HAP-1 (cell line): ENCODE data around the gene TCERG1L.

ENCODE experiments used
- DNase-seq, 2 experiments: peaks; one replicate each; pipeline ENCODE4 v3.0.0-alpha.2; 2016 to 2020; ENCODE audit warnings: low spot score in 2 of 2
- H3K27me3 ChIP-seq: fragments of 250-450 bp; sonication (Bioruptor Pico); 2 replicates; pipeline ENCODE4 v1.5.1; 2020; ENCODE audit warnings: low read depth, mild to moderate bottlenecking, moderate library complexity
- H3K36me3 ChIP-seq: fragments of 250-450 bp; sonication (Bioruptor Pico); replicated peaks from 2 replicates; pipeline ENCODE4 v1.5.1; 2020; ENCODE audit warnings: mild to moderate bottlenecking
- H3K4me1 ChIP-seq: fragments of 250-450 bp; sonication (Bioruptor Pico); 2 replicates; pipeline ENCODE4 v1.5.1; 2020; ENCODE audit warnings: mild to moderate bottlenecking
- H3K4me3 ChIP-seq: fragments of 250-450 bp; sonication (Bioruptor Pico); 2 replicates; pipeline ENCODE4 v1.5.1; 2020; ENCODE audit warnings: mild to moderate bottlenecking, moderate library complexity
- H3K9me3 ChIP-seq: fragments of 250-450 bp; sonication (Bioruptor Pico); 2 replicates; pipeline ENCODE4 v1.5.1; 2020; ENCODE audit warnings: mild to moderate bottlenecking, moderate library complexity
- in situ Hi-C: fragments of 300-500 bp; cut with MboI; formaldehyde crosslinking; loops from 3 replicates; pipeline ENCODE4 v1.14.3; 2020; ENCODE audit warnings: low sequenced_read_pairs, inconsistent platforms, mixed read lengths

The TCERG1L gene

GRCh38 chr10:131215776-131216175 is 95.7 kb downstream of the TCERG1L start:
- no peak for DNase-seq
- H3K4me1 ChIP-seq: no peaks in the 10 kb centered on the region
- in situ Hi-C loops: no loop called here
- no peaks in the 10 kb centered on the region for H3K36me3 ChIP-seq
- no peaks in the 10 kb centered on the region for H3K27me3 ChIP-seq
- no peak overlapping the region for H3K4me3 ChIP-seq
- H3K9me3 ChIP-seq: no peaks in the 10 kb centered on the region

GRCh38 chr10:131214521-131215244 is 96.8 kb downstream of the TCERG1L start:
- in situ Hi-C loops: no loop called here
- H3K4me1 ChIP-seq: no peaks in the 10 kb centered on the region
- H3K4me3 ChIP-seq: no peak overlapping the region
- H3K9me3 ChIP-seq: no peaks in the 10 kb centered on the region
- H3K27me3 ChIP-seq: no peaks in the 10 kb centered on the region
- H3K36me3 ChIP-seq: no peaks in the 10 kb centered on the region
- no peak for DNase-seq

DNA sequence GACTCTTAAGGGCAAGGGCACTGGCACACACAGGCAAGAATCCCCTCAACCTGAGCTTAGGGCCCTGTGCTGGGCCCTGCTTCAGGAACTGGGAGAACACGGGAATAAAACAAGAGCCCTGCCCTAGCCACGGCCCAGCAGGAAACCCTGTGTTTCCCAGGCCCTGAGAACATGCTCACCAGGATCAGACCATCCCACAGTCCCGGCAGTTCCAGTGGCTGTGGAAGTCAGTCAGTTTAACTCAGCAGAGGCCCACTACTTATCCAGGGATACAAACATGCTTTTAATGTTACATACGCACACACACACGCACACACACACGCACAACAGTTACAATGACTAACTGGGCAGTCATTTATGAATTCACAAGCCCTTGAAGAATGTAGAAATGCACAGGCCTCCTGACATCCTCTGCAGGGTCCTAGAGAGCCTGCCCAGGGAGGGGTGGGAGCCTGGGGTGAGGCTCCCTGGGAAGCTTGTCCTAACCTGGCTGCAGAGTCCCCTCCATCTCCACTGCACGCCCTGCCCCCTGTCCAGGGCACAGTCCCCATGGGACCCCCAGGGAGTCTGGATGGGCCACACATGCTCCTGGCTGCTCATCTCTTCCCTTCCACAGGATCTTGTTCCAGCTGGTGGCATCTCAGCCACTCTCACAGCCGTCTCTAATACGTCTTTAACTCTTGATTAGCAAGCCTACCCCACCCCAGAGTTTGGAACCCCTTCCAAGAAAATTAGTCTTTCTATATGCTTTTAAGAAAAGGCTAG is 97.6 kb downstream of the TCERG1L start:
- H3K36me3 ChIP-seq: no peaks in the 10 kb centered on the region
- in situ Hi-C loops: no loop called here
- H3K4me1 ChIP-seq: no peaks in the 10 kb centered on the region
- H3K9me3 ChIP-seq: no peaks in the 10 kb centered on the region
- no peak for DNase-seq
- no peak overlapping the region for H3K4me3 ChIP-seq
- H3K27me3 ChIP-seq: no peaks in the 10 kb centered on the region

- Histone ChIP-seq H3K36me3 (no peaks in the 10 kb centered on the region), H3K4me1 (no peaks in the 10 kb centered on the region), H3K9me3 (no peaks in the 10 kb centered on the region), H3K4me3 (no peak overlapping the region), H3K27me3 (no peaks in the 10 kb centered on the region)
- DNase-seq: no peak
- in situ Hi-C loops: no loop called here
Measured at GRCh38 chr10:131212763-131213325, 98.7 kb downstream of the TCERG1L start.

GRCh38 chr10:131211965-131212619 is 99.4 kb downstream of the TCERG1L start:
- Histone ChIP-seq H3K4me1 (no peaks in the 10 kb centered on the region), H3K36me3 (no peaks in the 10 kb centered on the region), H3K4me3 (no peak overlapping the region), H3K27me3 (no peaks in the 10 kb centered on the region), H3K9me3 (no peaks in the 10 kb centered on the region)
- no peak for DNase-seq
- in situ Hi-C loops: no loop called here

DNA sequence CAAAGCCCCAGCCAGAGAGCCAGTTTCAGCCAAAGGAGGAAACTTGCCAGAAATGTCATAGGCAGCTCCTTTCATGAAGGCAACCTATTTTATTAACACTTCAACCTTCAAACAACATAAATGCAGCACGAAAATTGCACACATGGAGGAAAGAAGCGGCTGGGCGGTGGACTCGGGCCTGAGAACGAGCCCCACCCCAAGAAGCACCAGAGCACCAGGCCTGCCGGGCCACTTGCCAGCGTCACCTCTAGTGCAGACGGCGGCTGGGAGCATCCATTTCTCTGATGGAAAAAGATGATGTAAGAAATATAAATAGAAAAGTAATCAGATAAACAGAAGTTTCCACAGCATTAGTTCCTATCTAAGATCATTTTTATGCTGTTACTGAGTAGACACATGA is 100.0 kb downstream of the TCERG1L start:
- DNase-seq: no peak
- Histone ChIP-seq H3K4me3 (no peak overlapping the region), H3K4me1 (no peaks in the 10 kb centered on the region), H3K9me3 (no peaks in the 10 kb centered on the region), H3K36me3 (no peaks in the 10 kb centered on the region), H3K27me3 (no peaks in the 10 kb centered on the region)
- in situ Hi-C loops: no loop called here

GRCh38 chr10:131211146-131211545 is 100.4 kb downstream of the TCERG1L start:
- Histone ChIP-seq H3K4me3 (no peak overlapping the region), H3K9me3 (no peaks in the 10 kb centered on the region), H3K36me3 (no peaks in the 10 kb centered on the region), H3K27me3 (no peaks in the 10 kb centered on the region), H3K4me1 (no peaks in the 10 kb centered on the region)
- in situ Hi-C loops: no loop called here
- no peak for DNase-seq

- H3K4me1 ChIP-seq: no peaks in the 10 kb centered on the region
- no peak overlapping the region for H3K4me3 ChIP-seq
- no peaks in the 10 kb centered on the region for H3K9me3 ChIP-seq
- no peaks in the 10 kb centered on the region for H3K36me3 ChIP-seq
- H3K27me3 ChIP-seq: no peaks in the 10 kb centered on the region
- no peak for DNase-seq
- in situ Hi-C loops: no loop called here
Measured at GRCh38 chr10:131210181-131210580, 101.3 kb downstream of the TCERG1L start.

GRCh38 chr10:131207584-131208532 is 103.7 kb downstream of the TCERG1L start:
- in situ Hi-C loops: no loop called here

GRCh38 chr10:131207176-131207575 is 104.3 kb downstream of the TCERG1L start:
- Histone ChIP-seq H3K9me3 (no peaks in the 10 kb centered on the region), H3K4me1 (no peaks in the 10 kb centered on the region), H3K36me3 (no peaks in the 10 kb centered on the region), H3K4me3 (no peak overlapping the region), H3K27me3 (no peaks in the 10 kb centered on the region)
- in situ Hi-C loops: no loop called here
- DNase-seq: no peak

More at GRCh38 chr10:131207584-131208532, 103.7 kb downstream of the TCERG1L start:
- Histone ChIP-seq H3K36me3 (no peaks in the 10 kb centered on the region), H3K27me3 (no peaks in the 10 kb centered on the region), H3K9me3 (no peaks in the 10 kb centered on the region), H3K4me1 (no peaks in the 10 kb centered on the region), H3K4me3 (no peak overlapping the region)
- no peak for DNase-seq

GRCh38 chr10:131206111-131206995 is 105.2 kb downstream of the TCERG1L start:
- no peak overlapping the region for H3K4me3 ChIP-seq
- no peaks in the 10 kb centered on the region for H3K4me1 ChIP-seq
- no peaks in the 10 kb centered on the region for H3K27me3 ChIP-seq
- in situ Hi-C loops: no loop called here
- no peaks in the 10 kb centered on the region for H3K36me3 ChIP-seq
- DNase-seq: no peak
- no peaks in the 10 kb centered on the region for H3K9me3 ChIP-seq

DNA sequence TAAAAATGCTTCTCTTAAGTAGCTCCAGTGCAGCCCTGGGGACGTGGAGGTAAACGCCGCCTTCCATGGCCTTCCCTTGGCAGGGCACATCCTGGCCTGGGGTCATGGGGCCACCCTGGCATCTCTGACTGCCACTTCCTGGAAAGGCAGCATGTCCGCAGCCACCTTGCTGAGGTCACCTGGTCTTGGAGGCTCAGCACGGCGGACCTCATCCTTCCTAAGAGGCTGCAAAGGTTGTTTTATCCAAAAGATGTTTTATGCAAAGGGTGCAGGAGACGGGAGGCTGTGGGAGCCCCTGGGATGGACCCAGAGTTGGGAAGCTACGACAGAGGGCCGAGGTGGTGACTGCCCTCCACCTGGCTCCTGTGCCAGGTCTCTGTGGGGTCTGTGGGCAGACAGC is 106.0 kb downstream of the TCERG1L start:
- in situ Hi-C loops: no loop called here
- Histone ChIP-seq H3K27me3 (no peaks in the 10 kb centered on the region), H3K4me1 (no peaks in the 10 kb centered on the region), H3K36me3 (no peaks in the 10 kb centered on the region), H3K9me3 (no peaks in the 10 kb centered on the region), H3K4me3 (no peak overlapping the region)
- no peak for DNase-seq
